IMR-90 (cell line): ENCODE data around the gene HMBS. TPM values are rescaled to one million over a fixed set of nuclear protein-coding genes. Genes with fewer than 3 reads are reported as not detected.

Experiments used
- ATAC-seq: fragments of 200-7000 bp; cut with Tn5 transposase; 2 replicates; pipeline ENCODE4 v1.9.1; 2020; ENCODE audit warnings: low read depth, mild to moderate bottlenecking, moderate library complexity
- BruUV-seq: library from RNA; stranded (reverse); fragments of 400-500 nt; replicated peaks from 2 replicates; lab custom pipeline; 2021; lab: Mats Ljungman, UMichigan
- CTCF ChIA-PET: fragments of 300-600 bp; formaldehyde crosslinking; extraction: SDS; loops from one replicate; lab custom pipeline; 2021; ENCODE audit warnings: antibody characterized with exemption; lab: Yijun Ruan, JAX
- POLR2A ChIA-PET: fragments of 300-600 bp; sonication (Branson Sonifier 250); formaldehyde crosslinking; loops from one replicate; lab custom pipeline; 2022; ENCODE audit warnings: antibody characterized with exemption; ENCODE audit not compliant: unreplicated experiment; lab: Charles Lee
- DNase-seq: peaks from one replicate; pipeline ENCODE4 v3.0.0; 2013
- H2AFZ ChIP-seq: replicated peaks from 2 replicates; pipeline ENCODE3; 2013; ENCODE audit warnings: low read length, mild to moderate bottlenecking; ENCODE audit not compliant: poor library complexity
- H2AK5ac ChIP-seq: 2 replicates; pipeline ENCODE4 v1.6.1; 2013; ENCODE audit warnings: low read depth, low read length, inconsistent platforms
- H2AK9ac ChIP-seq: replicated peaks from 2 replicates; pipeline ENCODE3; 2013; ENCODE audit warnings: mild to moderate bottlenecking, low read depth, low read length, moderate library complexity; ENCODE audit not compliant: poor library complexity
- H2BK120ac ChIP-seq: 2 replicates; pipeline ENCODE4 v1.6.1; 2013; ENCODE audit warnings: low read depth, low read length, inconsistent platforms
- H2BK15ac ChIP-seq: 3 replicates; pipeline ENCODE4 v1.6.1; 2013; ENCODE audit warnings: low read depth, low read length, inconsistent platforms
- H2BK20ac ChIP-seq: 2 replicates; pipeline ENCODE4 v1.6.1; 2013; ENCODE audit warnings: low read depth, mild to moderate bottlenecking, inconsistent platforms, low read length, moderate library complexity
- H2BK5ac ChIP-seq: 2 replicates; pipeline ENCODE4 v1.6.1; 2013; ENCODE audit warnings: mild to moderate bottlenecking, low read depth, low read length, inconsistent platforms; ENCODE audit not compliant: poor library complexity, severe bottlenecking
- H3K14ac ChIP-seq: replicated peaks from 2 replicates; pipeline ENCODE4 v1.6.1; 2013; ENCODE audit warnings: low read depth, low read length, inconsistent platforms
- H3K18ac ChIP-seq: 2 replicates; pipeline ENCODE4 v1.6.1; 2013; ENCODE audit warnings: low read depth, low read length, control low read depth
- H3K23ac ChIP-seq: 2 replicates; pipeline ENCODE4 v1.6.1; 2013; ENCODE audit warnings: low read depth, low read length, inconsistent platforms
- H3K27ac ChIP-seq: 2 replicates; pipeline ENCODE4 v1.5.1; 2013; ENCODE audit warnings: mild to moderate bottlenecking, control low read depth, low read length; ENCODE audit not compliant: insufficient read depth
- H3K27me3 ChIP-seq: 2 replicates; pipeline ENCODE4 v1.6.1; 2013; ENCODE audit warnings: low read length; ENCODE audit not compliant: control insufficient read depth, insufficient read depth
- H3K36me3 ChIP-seq: 2 replicates; pipeline ENCODE4 v1.6.1; 2013; ENCODE audit warnings: low read length, mixed read lengths; ENCODE audit not compliant: control insufficient read depth, insufficient read depth
- H3K4ac ChIP-seq: 2 replicates; pipeline ENCODE4 v1.6.1; 2013; ENCODE audit warnings: low read depth, low read length, inconsistent platforms
- H3K4me1 ChIP-seq: 2 replicates; pipeline ENCODE4 v1.6.1; 2013; ENCODE audit warnings: low read length, mixed read lengths; ENCODE audit not compliant: control insufficient read depth, insufficient read depth
- H3K4me2 ChIP-seq: 2 replicates; pipeline ENCODE4 v1.6.1; 2013; ENCODE audit warnings: low read depth, mild to moderate bottlenecking, control low read depth, low read length, moderate library complexity
- H3K4me3 ChIP-seq: 2 replicates; pipeline ENCODE4 v1.5.1; 2013; ENCODE audit warnings: low read depth, mild to moderate bottlenecking, control low read depth, low read length, moderate library complexity; ENCODE audit not compliant: insufficient read depth
- H3K56ac ChIP-seq: 2 replicates; pipeline ENCODE4 v1.6.1; 2013; ENCODE audit warnings: low read length, inconsistent platforms; ENCODE audit not compliant: insufficient read depth; ENCODE audit errors: extremely low read depth
- H3K79me1 ChIP-seq, 2 experiments: 2 replicates each; pipeline ENCODE4 v1.6.1; 2013; ENCODE audit warnings: low read length in 2 of 2, inconsistent platforms in 1 of 2, low read depth in 1 of 2
- H3K9ac ChIP-seq: 2 replicates; pipeline ENCODE4 v1.6.1; 2013; ENCODE audit warnings: low read depth, low read length, control low read depth
- H3K9me1 ChIP-seq: 2 replicates; pipeline ENCODE4 v1.6.1; 2013; ENCODE audit warnings: low read length, inconsistent platforms; ENCODE audit not compliant: insufficient read depth
- H3K9me3 ChIP-seq: 2 replicates; pipeline ENCODE4 v1.6.1; 2013; ENCODE audit warnings: low read length; ENCODE audit not compliant: control insufficient read depth, insufficient read depth
- H4K20me1 ChIP-seq: 2 replicates; pipeline ENCODE4 v1.6.1; 2013; ENCODE audit warnings: low read length, inconsistent platforms; ENCODE audit not compliant: insufficient read depth
- H4K5ac ChIP-seq: 2 replicates; pipeline ENCODE4 v1.6.1; 2013; ENCODE audit warnings: mild to moderate bottlenecking, low read depth, low read length, control low read depth
- H4K8ac ChIP-seq, 2 experiments: 2 replicates each; pipeline ENCODE4 v1.6.1; 2013; ENCODE audit warnings: low read depth in 2 of 2, low read length in 2 of 2, control low read depth in 1 of 2, inconsistent platforms in 1 of 2
- H4K91ac ChIP-seq: 2 replicates; pipeline ENCODE4 v1.6.1; 2013; ENCODE audit warnings: low read depth, low read length, inconsistent platforms; ENCODE audit not compliant: insufficient read depth
- BHLHE40 ChIP-seq: fragments of 150-350 bp; IDR thresholded peaks from 2 replicates; pipeline ENCODE4 v1.6.1; 2016; ENCODE audit warnings: mild to moderate bottlenecking, low read depth, low read length
- CHD1 ChIP-seq: IDR thresholded peaks from 2 replicates; pipeline ENCODE4 v1.6.1; 2012; ENCODE audit warnings: low read depth, low read length, improper control_type of control experiment
- ELK1 ChIP-seq: fragments of 150-350 bp; IDR thresholded peaks from 2 replicates; pipeline ENCODE4 v1.6.1; 2016; ENCODE audit warnings: low read depth, mild to moderate bottlenecking, low read length, moderate library complexity, borderline replicate concordance
- FOS ChIP-seq: fragments of 150-350 bp; IDR thresholded peaks from 2 replicates; pipeline ENCODE4 v1.6.1; 2016; ENCODE audit warnings: low read depth, low read length
- MAFK ChIP-seq: IDR thresholded peaks from 2 replicates; pipeline ENCODE4 v1.6.1; 2012; ENCODE audit warnings: low read depth, low read length, improper control_type of control experiment
- MAZ ChIP-seq: IDR thresholded peaks from 2 replicates; pipeline ENCODE4 v1.6.1; 2012; ENCODE audit warnings: low read depth, mild to moderate bottlenecking, low read length, improper control_type of control experiment, moderate library complexity, borderline replicate concordance
- MXI1 ChIP-seq: IDR thresholded peaks from 2 replicates; pipeline ENCODE4 v1.6.1; 2012; ENCODE audit warnings: low read depth, mild to moderate bottlenecking, low read length, moderate library complexity, borderline replicate concordance
- NFE2L2 ChIP-seq: fragments of 150-350 bp; IDR thresholded peaks from 2 replicates; pipeline ENCODE4 v1.6.1; 2016; ENCODE audit warnings: low read depth, mild to moderate bottlenecking, low read length
- POLR2A ChIP-seq: IDR thresholded peaks from 2 replicates; pipeline ENCODE4 v1.6.1; 2012; ENCODE audit warnings: mild to moderate bottlenecking, low read depth, low read length
- RAD21 ChIP-seq: IDR thresholded peaks from 2 replicates; pipeline ENCODE4 v1.6.1; 2012; ENCODE audit warnings: low read length, improper control_type of control experiment
- RCOR1 ChIP-seq: IDR thresholded peaks from 2 replicates; pipeline ENCODE4 v1.6.1; 2012; ENCODE audit warnings: mild to moderate bottlenecking, low read length, improper control_type of control experiment; ENCODE audit not compliant: insufficient replicate concordance
- WGBS, 2 experiments: methylation state at CpG; one replicate each; pipeline versions ENCODE4 v1.1.5 to v1.1.7; 2013; ENCODE audit warnings: missing lambda C conversion rate in 2 of 2; ENCODE audit not compliant: insufficient read length in 1 of 2; ENCODE audit errors: extremely low coverage in 2 of 2; 5-methylcytosine and 5-hydroxymethylcytosine counted together
- dilution Hi-C: fragments of 300-500 bp; cut with HindIII; formaldehyde crosslinking; loops from one replicate; pipeline ENCODE4 v1.14.3; 2018; ENCODE audit warnings: low sequenced_read_pairs; ENCODE audit not compliant: unreplicated experiment
- in situ Hi-C: fragments of 300-500 bp; cut with MboI; formaldehyde crosslinking; loops from 3 replicates; pipeline ENCODE4 v1.14.3; 2019; ENCODE audit warnings: low sequenced_read_pairs, inconsistent platforms, mixed read lengths
- intact Hi-C: fragments of 100-400 bp; cut with micrococcal nuclease; formaldehyde crosslinking; loops from 2 replicates; pipeline ENCODE4 v1.10.0; 2022
- polyA plus RNA-seq, 3 experiments: library from polyadenylated mRNA; depleted of rRNA; stranded (reverse); fragments of >200 nt; gene quantifications; 2 replicates each; pipeline ENCODE4 v1.2.3, GENCODE V29; 2012; ENCODE audit warnings: low replicate concordance in 1 of 3
- total RNA-seq: library from RNA; depleted of rRNA; stranded (reverse); fragments of >200 nt; gene quantifications from 2 replicates; pipeline ENCODE4 v1.2.3, GENCODE V29; 2012

Gene HMBS
- total and polyA plus RNA-seq, 2 of the 4 experiments (the other 2 are of a cell fraction): 17.9 to 59.5 TPM

- peak within 1 kb of the TSS; percentile 84 for H3K9ac ChIP-seq
- H2AK5ac ChIP-seq: peak within 1 kb of the TSS; percentile 91
- peak; percentile 96 for ATAC-seq
- no peaks in the 10 kb centered on the region for H3K9me3 ChIP-seq
- dilution Hi-C loops (no loop called here), in situ Hi-C loops (no loop called here), intact Hi-C loops (loop anchor here (10.0 kb wide), 1 partner anchor 368 kb away; no protein-coding TSS in a partner anchor)
- peak within 1 kb of the TSS; percentile 76 for H3K14ac ChIP-seq
- peak within 1 kb of the TSS; percentile 37 for H3K23ac ChIP-seq
- H3K27ac ChIP-seq: peak within 1 kb of the TSS; percentile 73
- H3K9me1 ChIP-seq: peaks cover 23% of the 10 kb centered on the region
- peak within 1 kb of the TSS; percentile 23; the same call in 1 of the 3 replicates for H2BK15ac ChIP-seq
- H3K4ac ChIP-seq: peak within 1 kb of the TSS; percentile 80
- ChIA-PET CTCF (interaction anchor here (0.8 kb wide), 1 partner anchor 38 kb away, joined by 3 read pairs; no protein-coding TSS in a partner anchor), POLR2A (interaction anchor here (0.6 kb wide), 1 partner anchor 22 kb away, joined by 11 read pairs; no protein-coding TSS in a partner anchor)
- peak within 1 kb of the TSS; percentile 67 for H3K56ac ChIP-seq
- peak within 1 kb of the TSS; percentile 4; the same call in 1 of the 2 replicates for H3K18ac ChIP-seq
- no TSS peak for BruUV-seq
- peaks cover 4% of the 10 kb centered on the region; the same call in 1 of the 2 replicates for H4K20me1 ChIP-seq
- peak within 1 kb of the TSS; percentile 95 for H3K4me2 ChIP-seq
- TF ChIP-seq ELK1 (no peak), BHLHE40 (peak; percentile 69; the same call in 1 of the 2 replicates), RCOR1 (no peak), RAD21 (no peak), MAFK (no peak), NFE2L2 (no peak), FOS (no peak), MAZ (peak; percentile 96), CHD1 (no peak), POLR2A (no peak), MXI1 (no peak; the same call in 1 of the 2 replicates)
- H2BK5ac ChIP-seq: peak within 1 kb of the TSS; percentile 46
- peak within 1 kb of the TSS; percentile 15 for H2BK120ac ChIP-seq
- peaks cover 10% of the 10 kb centered on the region for H3K36me3 ChIP-seq
- H3K27me3 ChIP-seq: no peaks in the 10 kb centered on the region
- H3K4me3 ChIP-seq: peak within 1 kb of the TSS; percentile 45
- H3K79me1 ChIP-seq: peaks cover 21 to 57% of the 10 kb centered on the region in 2 experiments
- peak within 1 kb of the TSS; percentile 21 for H4K5ac ChIP-seq
- peak within 1 kb of the TSS; percentile 95 for H2AFZ ChIP-seq
- peak within 1 kb of the TSS; percentile 93 for H2AK9ac ChIP-seq
- H4K8ac ChIP-seq: peak within 1 kb of the TSS; percentile 86 to 93
- peaks cover 9% of the 10 kb centered on the region for H3K4me1 ChIP-seq
- 0% methylated on average over 18 of the region's 49 CpGs; no CpG with 5 or more reads in 1 of the 2 experiments for WGBS, 2 experiments
- H2BK20ac ChIP-seq: peak within 1 kb of the TSS; percentile 6; the same call in 1 of the 2 replicates
- peak within 1 kb of the TSS; percentile 93 for H4K91ac ChIP-seq
- peak; percentile 83 for DNase-seq
Measured at GRCh38 chr11:119106564-119107537, 22.2 kb downstream of the HMBS start, which contains the start of gene C2CD2L. Gene C2CD2L, plus strand, starts transcription at chr11:119107344. Its CDS starts 398 bp downstream, at chr11:119107742.
